Activated gamma-delta T cell treated with Interleukin-2 at 50 U/mL for 16 hours (primary cell): ENCODE data around the gene THAP12.
"Not testable (repeated sequence)": the region's sequence is repeated elsewhere in the genome, so short reads cannot be mapped to it uniquely, and the experiment has no call there.

Experiments
- DNase-seq: peaks from one replicate; pipeline ENCODE4 v3.0.0-alpha.2; 2020

Gene THAP12

GRCh38 chr11:76323804-76324203 lies 57.1 kb downstream of the THAP12 start:
- DNase-seq = no peak

- not testable (repeated sequence) for DNase-seq
These were observed 57.6 kb downstream of the THAP12 start for GRCh38 chr11:76323375-76323774.

GRCh38 chr11:76322942-76323341 lies 58.0 kb downstream of the THAP12 start:
- no peak for DNase-seq

GRCh38 chr11:76322540-76322939 lies 58.4 kb downstream of the THAP12 start:
- no peak for DNase-seq

- DNase-seq = no peak
These were observed 59.0 kb downstream of the THAP12 start for GRCh38 chr11:76321820-76322524.

GRCh38 chr11:76321340-76321739 lies 59.6 kb downstream of the THAP12 start:
- DNase-seq = no peak

- DNase-seq = no peak
These were observed 60.0 kb downstream of the THAP12 start for GRCh38 chr11:76320929-76321328.

- DNase-seq = not testable (repeated sequence)
These were observed 61.1 kb downstream of the THAP12 start for GRCh38 chr11:76319798-76320197.

GRCh38 chr11:76318744-76319384 lies 62.1 kb downstream of the THAP12 start:
- DNase-seq = peak; percentile 84

GRCh38 chr11:76317296-76317695 lies 63.6 kb downstream of the THAP12 start:
- DNase-seq = no peak

- DNase-seq = no peak
These were observed 64.2 kb downstream of the THAP12 start for GRCh38 chr11:76316726-76317125.

GRCh38 chr11:76315182-76315853 lies 65.6 kb downstream of the THAP12 start:
- DNase-seq = no peak

- DNase-seq = no peak
These were observed 66.2 kb downstream of the THAP12 start for GRCh38 chr11:76314741-76315090.

GRCh38 chr11:76313913-76314740 lies 66.8 kb downstream of the THAP12 start:
- no peak for DNase-seq

GRCh38 chr11:76313271-76313670 lies 67.7 kb downstream of the THAP12 start:
- no peak for DNase-seq

GRCh38 chr11:76310832-76311595 lies 69.9 kb downstream of the THAP12 start:
- no peak for DNase-seq

- DNase-seq = no peak
These were observed 72.8 kb downstream of the THAP12 start for GRCh38 chr11:76307978-76308747.

GRCh38 chr11:76307396-76307795 lies 73.5 kb downstream of the THAP12 start:
- DNase-seq = no peak

GRCh38 chr11:76303399-76303798 lies 77.5 kb downstream of the THAP12 start:
- DNase-seq = no peak

- no peak for DNase-seq
These were observed 77.9 kb downstream of the THAP12 start for GRCh38 chr11:76302996-76303395.
